Motor neuron (in vitro differentiated cells): ENCODE measurements around the gene KCNE2. TPM values are rescaled to one million over a fixed set of nuclear protein-coding genes. Genes with fewer than 3 reads are reported as not detected.
"Not testable (repeated sequence)": the region's sequence is repeated elsewhere in the genome, so short reads cannot be mapped to it uniquely, and the experiment has no call there.

Experiments
- ATAC-seq, 8 experiments: fragments of 200-7000 bp; cut with Tn5 transposase; replicated peaks in 6 of 8; 2 replicates each; pipeline ENCODE4 v1.8.0; 2021; ENCODE audit warnings: mild to moderate bottlenecking in 8 of 8, moderate library complexity in 8 of 8
- H3K27ac ChIP-seq, 2 donors: fragments of 250-450 bp; sonication (Bioruptor Pico); 2 replicates each; pipeline ENCODE4 v1.9.0; 2021; ENCODE audit warnings: antibody characterized with exemption in 2 of 2, mild to moderate bottlenecking in 2 of 2, moderate library complexity in 1 of 2
- H3K4me1 ChIP-seq, 2 donors: fragments of 250-450 bp; sonication (Bioruptor Pico); replicated peaks in 1 of 2; 2 replicates each; pipeline ENCODE4 v1.6.1; 2021; ENCODE audit warnings: antibody characterized with exemption in 2 of 2, mild to moderate bottlenecking in 2 of 2, moderate library complexity in 1 of 2
- H3K4me3 ChIP-seq, 5 donors: fragments of 250-450 bp; sonication (Bioruptor Pico); 2 replicates each; pipeline ENCODE4 v1.9.0; 2021; ENCODE audit warnings: antibody characterized with exemption in 5 of 5, mild to moderate bottlenecking in 5 of 5, moderate library complexity in 4 of 5
- WGBS, 10 experiments: fragments of 450-650 bp; shearing (Covaris generic); methylation state at CpG; one replicate each; pipeline ENCODE4 v1.0.0; 2022; 5-methylcytosine and 5-hydroxymethylcytosine counted together
- in situ Hi-C, 9 experiments: fragments of 400-800 bp; cut with MboI; loops; one replicate each; pipeline ENCODE4 v1.15.0; 2021; ENCODE audit warnings: low sequenced_read_pairs in 9 of 9, low pct_unique_long_range_greater_than_20kb in 2 of 9; ENCODE audit not compliant: unreplicated experiment in 9 of 9
- total RNA-seq, 8 experiments: library from RNA; unstranded; fragments of 300-600 nt; gene quantifications; 2 replicates each; pipeline versions ENCODE4 v1.2.3 to v1.2.4, GENCODE V29; 2022

The KCNE2 gene
- total RNA-seq, 8 experiments from 2014 or later, result 0.32 to 1.5 (median 0.71) TPM; not detected in 1

GRCh38 chr21:34383724-34384415, 20.1 kb downstream of the KCNE2 start:
- in situ Hi-C loops, H3K27ac ChIP-seq, H3K4me3 ChIP-seq, H3K4me1 ChIP-seq: not testable (repeated sequence)
- peak; percentile 21 to 94 (median 60) for ATAC-seq
- WGBS, 10 experiments, result no CpG with 5 or more reads among the region's 14 CpGs

- H3K4me3 ChIP-seq, in situ Hi-C loops, ATAC-seq, H3K4me1 ChIP-seq, H3K27ac ChIP-seq: not testable (repeated sequence)
- no CpG with 5 or more reads among the region's 5 CpGs for WGBS, 10 experiments
These were observed 36.7 kb downstream of the KCNE2 start for GRCh38 chr21:34400522-34400921.

GRCh38 chr21:34404742-34405141, 40.9 kb downstream of the KCNE2 start:
- ATAC-seq, result not testable (repeated sequence)

GRCh38 chr21:34405686-34406085, 41.9 kb downstream of the KCNE2 start:
- H3K4me3 ChIP-seq, H3K27ac ChIP-seq, ATAC-seq, H3K4me1 ChIP-seq, in situ Hi-C loops: not testable (repeated sequence)
- no CpG with 5 or more reads among the region's 2 CpGs for WGBS, 10 experiments

More at GRCh38 chr21:34404742-34405141, 40.9 kb downstream of the KCNE2 start:
- H3K4me3 ChIP-seq, in situ Hi-C loops, H3K27ac ChIP-seq, H3K4me1 ChIP-seq: not testable (repeated sequence)
- no CpG with 5 or more reads among the region's 5 CpGs for WGBS, 10 experiments

GRCh38 chr21:34406102-34406501, 42.3 kb downstream of the KCNE2 start:
- H3K27ac ChIP-seq, H3K4me1 ChIP-seq, ATAC-seq, H3K4me3 ChIP-seq, in situ Hi-C loops: not testable (repeated sequence)
- WGBS, 10 experiments, result no CpG with 5 or more reads among the region's 6 CpGs

- H3K4me3 ChIP-seq, ATAC-seq, H3K27ac ChIP-seq, H3K4me1 ChIP-seq, in situ Hi-C loops: not testable (repeated sequence)
- no CpG with 5 or more reads among the region's 2 CpGs for WGBS, 10 experiments
These were observed 42.9 kb downstream of the KCNE2 start for GRCh38 chr21:34406676-34407075.

- H3K27ac ChIP-seq, ATAC-seq, H3K4me1 ChIP-seq, in situ Hi-C loops, H3K4me3 ChIP-seq: not testable (repeated sequence)
- no CpG with 5 or more reads among the region's 9 CpGs for WGBS, 10 experiments
These were observed 43.5 kb downstream of the KCNE2 start for GRCh38 chr21:34407294-34407693.

GRCh38 chr21:34417448-34418077, 53.8 kb downstream of the KCNE2 start:
- ATAC-seq, H3K4me3 ChIP-seq, H3K27ac ChIP-seq, H3K4me1 ChIP-seq, in situ Hi-C loops: not testable (repeated sequence)
- no CpG with 5 or more reads among the region's 5 CpGs for WGBS, 10 experiments

Other genes starting within 250 kb of the KCNE2 start
- gene SMIM11, start 11.5 kb downstream of the KCNE2 start, total RNA-seq, result 10 to 100 TPM in 4 of 8 experiments, 1 to 10 TPM in 4; 3.9 to 12.9 (median 7.9) TPM
- under 1 TPM in 1 of 8 experiments, not detected in 7; 0.50 TPM for gene SMIM34, start 59.9 kb downstream of the KCNE2 start, total RNA-seq
- 1 to 10 TPM in 4 of 8 experiments, under 1 TPM in 4; 0.22 to 3.1 (median 1.1) TPM for gene KCNE1, start 148.2 kb downstream of the KCNE2 start, total RNA-seq